ENCODE measurements around the gene POU4F1. TPM values are rescaled to one million over a fixed set of nuclear protein-coding genes. Genes with fewer than 3 reads are reported as not detected.

POU4F1 gene
- total and polyA plus RNA-seq, 12 donors = 0.03 TPM; not detected in 11

GRCh38 chr13:78593652-78594455 is 9.5 kb downstream of the POU4F1 start:
- Histone ChIP-seq H3K4me3 (no peak overlapping the region), H3K27ac (no peak overlapping the region), H3K27me3 (peaks cover 100% of the 10 kb centered on the region), H3K9me3 (replicated peaks in 1 of 3) (no peaks in the 10 kb centered on the region), H3K4me1 (replicated peaks in 1 of 2) (peaks cover 0 to 14% of the 10 kb centered on the region in 2 donors), H3K36me3 (replicated peaks in 1 of 2) (no peaks in the 10 kb centered on the region)
- 7 to 14% (median 12%) methylated on average over 29 of the region's 29 CpGs for WGBS, 4 donors
- intact Hi-C loops (cut with DNase I) = no loop called here
- no peak for TF ChIP-seq POLR2A (IDR thresholded peaks at IDR 0.05)
- TF ChIP-seq, protein P1, sequence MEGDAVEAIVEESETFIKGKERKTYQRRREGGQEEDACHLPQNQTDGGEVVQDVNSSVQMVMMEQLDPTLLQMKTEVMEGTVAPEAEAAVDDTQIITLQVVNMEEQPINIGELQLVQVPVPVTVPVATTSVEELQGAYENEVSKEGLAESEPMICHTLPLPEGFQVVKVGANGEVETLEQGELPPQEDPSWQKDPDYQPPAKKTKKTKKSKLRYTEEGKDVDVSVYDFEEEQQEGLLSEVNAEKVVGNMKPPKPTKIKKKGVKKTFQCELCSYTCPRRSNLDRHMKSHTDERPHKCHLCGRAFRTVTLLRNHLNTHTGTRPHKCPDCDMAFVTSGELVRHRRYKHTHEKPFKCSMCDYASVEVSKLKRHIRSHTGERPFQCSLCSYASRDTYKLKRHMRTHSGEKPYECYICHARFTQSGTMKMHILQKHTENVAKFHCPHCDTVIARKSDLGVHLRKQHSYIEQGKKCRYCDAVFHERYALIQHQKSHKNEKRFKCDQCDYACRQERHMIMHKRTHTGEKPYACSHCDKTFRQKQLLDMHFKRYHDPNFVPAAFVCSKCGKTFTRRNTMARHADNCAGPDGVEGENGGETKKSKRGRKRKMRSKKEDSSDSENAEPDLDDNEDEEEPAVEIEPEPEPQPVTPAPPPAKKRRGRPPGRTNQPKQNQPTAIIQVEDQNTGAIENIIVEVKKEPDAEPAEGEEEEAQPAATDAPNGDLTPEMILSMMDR (IDR thresholded peaks at IDR 0.05) = no peak
- no peak for DNase-seq

DNA sequence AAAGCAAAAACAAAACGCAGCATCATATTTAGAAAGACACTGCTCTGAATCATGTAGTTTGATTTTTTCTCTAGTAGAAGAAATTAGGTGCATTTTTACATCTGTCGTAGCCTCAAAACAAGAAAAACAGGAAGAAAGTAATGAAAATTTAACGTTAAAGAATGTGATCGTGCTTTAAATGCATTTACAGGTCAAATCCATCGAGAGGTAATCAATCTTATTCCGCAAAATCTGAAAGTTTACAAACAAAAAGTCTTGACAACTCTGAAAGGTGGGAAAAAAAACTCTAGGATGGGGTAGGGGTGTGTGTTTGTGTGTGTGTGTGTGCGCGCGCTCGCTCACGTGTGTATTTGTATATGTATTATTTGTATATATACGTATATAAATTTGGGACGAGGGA is 10.2 kb downstream of the POU4F1 start:
- no peak overlapping the region for H3K27ac ChIP-seq
- H3K4me1 ChIP-seq (replicated peaks in 1 of 2) = peaks cover 0 to 14% of the 10 kb centered on the region in 2 donors
- intact Hi-C loops (cut with DNase I) = no loop called here
- no peak for DNase-seq
- H3K4me3 ChIP-seq = no peak overlapping the region
- TF ChIP-seq, protein P1 (IDR thresholded peaks at IDR 0.05) = no peak
- no peak for TF ChIP-seq POLR2A (IDR thresholded peaks at IDR 0.05)
- 13 to 16% (median 16%) methylated on average over 13 of the region's 13 CpGs for WGBS, 4 donors
- H3K27me3 ChIP-seq = peaks cover 99% of the 10 kb centered on the region
- no peaks in the 10 kb centered on the region for H3K36me3 ChIP-seq (replicated peaks in 1 of 2)
- H3K9me3 ChIP-seq (replicated peaks in 1 of 3) = no peaks in the 10 kb centered on the region

GRCh38 chr13:78592584-78592983 is 10.8 kb downstream of the POU4F1 start:
- no peak overlapping the region for H3K27ac ChIP-seq
- intact Hi-C loops (cut with DNase I) = no loop called here
- 10 to 16% (median 12%) methylated on average over 6 of the region's 6 CpGs for WGBS, 4 donors
- no peak overlapping the region for H3K4me3 ChIP-seq
- no peaks in the 10 kb centered on the region for H3K9me3 ChIP-seq (replicated peaks in 1 of 3)
- TF ChIP-seq POLR2A (IDR thresholded peaks at IDR 0.05) = no peak
- TF ChIP-seq, protein P1 (IDR thresholded peaks at IDR 0.05) = no peak
- H3K4me1 ChIP-seq (replicated peaks in 1 of 2) = peaks cover 0 to 14% of the 10 kb centered on the region in 2 donors
- DNase-seq = no peak
- H3K27me3 ChIP-seq = peaks cover 98% of the 10 kb centered on the region
- H3K36me3 ChIP-seq (replicated peaks in 1 of 2) = no peaks in the 10 kb centered on the region

DNA sequence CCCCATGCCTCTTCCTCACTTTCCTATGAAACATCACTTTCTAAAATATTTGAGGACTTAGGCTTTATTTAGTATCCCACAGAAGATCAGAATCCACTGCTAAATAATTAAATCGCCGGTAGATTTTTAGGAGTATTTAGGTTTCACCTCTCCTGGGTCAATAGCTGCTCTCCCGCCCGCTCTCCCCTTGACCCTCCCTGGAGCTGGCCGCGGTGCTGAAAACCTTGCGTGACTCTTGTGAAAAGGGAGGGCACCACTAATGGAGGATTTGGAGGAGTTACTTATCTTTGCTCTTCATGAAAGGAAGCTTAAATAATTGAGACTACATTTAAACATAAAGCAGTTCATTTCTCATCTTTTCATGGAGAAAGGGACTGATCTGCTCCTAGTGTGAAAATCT is 14.1 kb downstream of the POU4F1 start:
- no peak overlapping the region for H3K27ac ChIP-seq
- DNase-seq = peak in 3 of 7 donors; percentile 31 to 42 (median 39)
- TF ChIP-seq POLR2A (IDR thresholded peaks at IDR 0.05) = no peak
- TF ChIP-seq, protein P1 (IDR thresholded peaks at IDR 0.05) = no peak
- H3K27me3 ChIP-seq = peaks cover 90% of the 10 kb centered on the region
- no peaks in the 10 kb centered on the region for H3K36me3 ChIP-seq (replicated peaks in 1 of 2)
- H3K4me1 ChIP-seq (replicated peaks in 1 of 2) = no peaks in the 10 kb centered on the region
- H3K4me3 ChIP-seq = no peak overlapping the region
- 1 to 5% (median 3%) methylated on average over 7 of the region's 7 CpGs for WGBS, 4 donors
- intact Hi-C loops (cut with DNase I) = no loop called here
- no peaks in the 10 kb centered on the region for H3K9me3 ChIP-seq (replicated peaks in 1 of 3)

Data from adrenal gland (tissue), 12 donors.